ENCODE data around the gene UNK.
"Not testable (repeated sequence)": the region's sequence is repeated elsewhere in the genome, so short reads cannot be mapped to it uniquely, and the experiment has no call there.

Gene UNK

GRCh38 chr17:75853433-75853832 lies 68.8 kb downstream of the UNK start:
- DNase-seq (ENCODE audit: low spot score) = no peak

- no peak for DNase-seq (ENCODE audit: low spot score)
Measured at GRCh38 chr17:75854101-75854748, 69.6 kb downstream of the UNK start.

GRCh38 chr17:75854881-75855309 lies 70.3 kb downstream of the UNK start:
- no peak for DNase-seq (ENCODE audit: low spot score)

GRCh38 chr17:75855310-75856061 lies 70.9 kb downstream of the UNK start, which contains the start of gene WBP2:
Gene WBP2 (minus strand): TSS chr17:75855335. CDS start chr17:75855297, 38 bp downstream.
- DNase-seq (ENCODE audit: low spot score) = peak; percentile 98

- DNase-seq (ENCODE audit: low spot score) = no peak
Measured at GRCh38 chr17:75856062-75856756, 71.6 kb downstream of the UNK start.

GRCh38 chr17:75859358-75859757 lies 74.8 kb downstream of the UNK start:
- DNase-seq (ENCODE audit: low spot score) = not testable (repeated sequence)

GRCh38 chr17:75861927-75862317 lies 77.3 kb downstream of the UNK start:
- no peak for DNase-seq (ENCODE audit: low spot score)

GRCh38 chr17:75864448-75864871 lies 79.9 kb downstream of the UNK start:
- DNase-seq (ENCODE audit: low spot score) = no peak

- DNase-seq (ENCODE audit: low spot score) = not testable (repeated sequence)
Measured at GRCh38 chr17:75864887-75865286, 80.3 kb downstream of the UNK start.

- not testable (repeated sequence) for DNase-seq (ENCODE audit: low spot score)
Measured at GRCh38 chr17:75865404-75866188, 81.0 kb downstream of the UNK start.

- not testable (repeated sequence) for DNase-seq (ENCODE audit: low spot score)
Measured at GRCh38 chr17:75868730-75869281, 84.2 kb downstream of the UNK start.

GRCh38 chr17:75869282-75870141 lies 84.9 kb downstream of the UNK start:
- DNase-seq (ENCODE audit: low spot score) = peak; percentile 48

GRCh38 chr17:75870228-75870627 lies 85.6 kb downstream of the UNK start:
- not testable (repeated sequence) for DNase-seq (ENCODE audit: low spot score)

GRCh38 chr17:75872434-75873351 lies 88.1 kb downstream of the UNK start:
- DNase-seq (ENCODE audit: low spot score) = no peak

GRCh38 chr17:75873587-75874322 lies 89.1 kb downstream of the UNK start:
- DNase-seq (ENCODE audit: low spot score) = no peak

GRCh38 chr17:75874323-75875181 lies 89.9 kb downstream of the UNK start:
- no peak for DNase-seq (ENCODE audit: low spot score)

All from D341Med (cell line).